DOHH2 (cell line): Measurements from ENCODE around the gene SLC9A5.

ENCODE experiments used
- H3F3A ChIP-seq: fragments of 200-600 bp; sonication (generic), shearing (Covaris generic); 2 replicates; pipeline ENCODE4 v1.6.0; 2016; ENCODE audit warnings: antibody characterized with exemption, mild to moderate bottlenecking; ENCODE audit not compliant: control insufficient read depth, insufficient read depth
- H3K27ac ChIP-seq: fragments of 200-600 bp; sonication (generic); 2 replicates; pipeline ENCODE4 v1.5.1; 2014; ENCODE audit warnings: low read depth, mild to moderate bottlenecking, low read length, moderate library complexity
- H3K27me3 ChIP-seq: fragments of 200-600 bp; sonication (generic); 2 replicates; pipeline ENCODE4 v1.6.1; 2014; ENCODE audit warnings: mild to moderate bottlenecking, low read length, mixed read lengths; ENCODE audit not compliant: control insufficient read depth
- H3K36me3 ChIP-seq: fragments of 200-600 bp; sonication (generic); 2 replicates; pipeline ENCODE4 v1.6.1; 2014; ENCODE audit warnings: mild to moderate bottlenecking, low read length, moderate library complexity, mixed read lengths; ENCODE audit not compliant: control insufficient read depth
- H3K4me1 ChIP-seq: fragments of 200-600 bp; sonication (generic); 2 replicates; pipeline ENCODE4 v1.6.1; 2014; ENCODE audit warnings: mild to moderate bottlenecking, low read length, mixed read lengths; ENCODE audit not compliant: control insufficient read depth
- H3K4me2 ChIP-seq: fragments of 200-600 bp; sonication (generic); 2 replicates; pipeline ENCODE4 v1.6.0; 2014; ENCODE audit warnings: mild to moderate bottlenecking, low read length, moderate library complexity
- H3K4me3 ChIP-seq: fragments of 200-600 bp; sonication (generic); 2 replicates; pipeline ENCODE4 v1.5.1; 2014; ENCODE audit warnings: mild to moderate bottlenecking, low read length, mixed read lengths
- H3K79me2 ChIP-seq: fragments of 200-600 bp; sonication (generic); 2 replicates; pipeline ENCODE4 v1.6.1; 2014; ENCODE audit warnings: mild to moderate bottlenecking, low read length, mixed read lengths; ENCODE audit not compliant: control insufficient read depth
- H3K9me2 ChIP-seq: fragments of 200-600 bp; sonication (generic); replicated peaks from 2 replicates; pipeline ENCODE4 v1.6.1; 2014; ENCODE audit warnings: mild to moderate bottlenecking, low read length, mixed read lengths; ENCODE audit not compliant: control insufficient read depth
- H3K9me3 ChIP-seq: fragments of 200-600 bp; sonication (generic); 2 replicates; pipeline ENCODE4 v1.6.1; 2014; ENCODE audit warnings: antibody characterized with exemption, low read length, mixed read lengths; ENCODE audit not compliant: control insufficient read depth, insufficient read depth
- H4K20me1 ChIP-seq: fragments of 200-600 bp; sonication (generic); 2 replicates; pipeline ENCODE4 v1.6.0; 2014; ENCODE audit warnings: low read depth, mild to moderate bottlenecking, antibody characterized with exemption, low read length, moderate library complexity; ENCODE audit not compliant: control insufficient read depth, insufficient read depth
- EZH2phosphoT487 ChIP-seq: fragments of 200-600 bp; sonication (generic); IDR thresholded peaks from 2 replicates; pipeline ENCODE4 v1.6.1; 2017; ENCODE audit warnings: borderline replicate concordance, mild to moderate bottlenecking, antibody characterized with exemption, low read length, moderate library complexity, mixed read lengths
- TF ChIP-seq, protein P1 (sequence below): fragments of 200-600 bp; sonication (generic); IDR thresholded peaks from one replicate; pipeline ENCODE4 v1.5.1; 2014; ENCODE audit warnings: antibody characterized with exemption, mild to moderate bottlenecking, low read depth, low read length; ENCODE audit not compliant: poor library complexity, severe bottlenecking

SLC9A5 gene

DNA sequence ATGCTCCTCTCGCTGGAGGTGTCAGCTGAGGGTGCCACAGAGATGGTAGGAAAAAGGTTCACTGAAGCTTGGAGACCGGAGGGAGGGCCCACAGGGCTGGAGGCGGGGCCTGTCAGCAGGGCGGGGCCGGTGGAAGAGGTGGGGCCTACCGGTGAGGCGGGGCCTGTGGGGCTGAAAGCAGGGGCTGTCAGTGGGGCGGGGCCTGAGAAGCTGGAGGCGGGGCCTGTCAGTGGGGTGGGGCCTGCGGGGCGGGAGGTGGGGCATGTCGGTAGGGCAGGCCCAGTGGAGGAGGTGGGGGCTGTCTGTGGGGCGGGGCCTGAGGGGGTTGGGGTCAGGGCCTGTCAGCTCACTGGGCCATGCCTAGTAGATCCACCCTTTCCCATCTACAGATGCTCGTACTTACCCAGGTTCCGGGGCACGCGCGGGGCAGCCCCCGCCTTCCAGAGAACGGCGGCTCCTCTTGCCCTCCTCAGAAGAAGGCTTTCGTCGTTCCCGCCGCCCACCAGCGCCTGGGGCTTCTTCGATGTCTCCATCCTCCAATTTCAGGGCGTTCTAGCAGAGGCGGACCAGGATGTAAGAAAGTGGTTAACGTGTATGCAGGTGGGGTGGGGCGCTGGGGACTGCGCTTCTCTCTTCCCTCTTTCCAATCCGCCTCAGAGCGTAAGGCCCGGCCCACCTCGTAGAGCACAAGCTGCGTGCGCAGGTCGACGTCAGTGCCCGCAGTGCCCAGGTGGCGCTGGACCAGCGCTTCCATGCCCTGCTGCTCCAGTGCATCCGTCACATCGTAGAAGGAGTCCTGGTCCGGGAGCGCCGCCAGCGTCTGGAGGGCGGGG, 12.0 kb upstream of the SLC9A5 start:
- H3K9me2 ChIP-seq: no peaks in the 10 kb centered on the region
- H3K27ac ChIP-seq: no peak overlapping the region
- H3K4me1 ChIP-seq: peaks cover 5% of the 10 kb centered on the region
- peaks cover 5% of the 10 kb centered on the region; the same call in 1 of the 2 replicates for H4K20me1 ChIP-seq
- H3K27me3 ChIP-seq: no peaks in the 10 kb centered on the region
- H3K4me2 ChIP-seq: no peak overlapping the region
- H3K36me3 ChIP-seq: peaks cover 12% of the 10 kb centered on the region
- no peaks in the 10 kb centered on the region for H3K9me3 ChIP-seq
- H3K4me3 ChIP-seq: no peak overlapping the region
- TF ChIP-seq EZH2phosphoT487: no peak
- TF ChIP-seq, protein P1, sequence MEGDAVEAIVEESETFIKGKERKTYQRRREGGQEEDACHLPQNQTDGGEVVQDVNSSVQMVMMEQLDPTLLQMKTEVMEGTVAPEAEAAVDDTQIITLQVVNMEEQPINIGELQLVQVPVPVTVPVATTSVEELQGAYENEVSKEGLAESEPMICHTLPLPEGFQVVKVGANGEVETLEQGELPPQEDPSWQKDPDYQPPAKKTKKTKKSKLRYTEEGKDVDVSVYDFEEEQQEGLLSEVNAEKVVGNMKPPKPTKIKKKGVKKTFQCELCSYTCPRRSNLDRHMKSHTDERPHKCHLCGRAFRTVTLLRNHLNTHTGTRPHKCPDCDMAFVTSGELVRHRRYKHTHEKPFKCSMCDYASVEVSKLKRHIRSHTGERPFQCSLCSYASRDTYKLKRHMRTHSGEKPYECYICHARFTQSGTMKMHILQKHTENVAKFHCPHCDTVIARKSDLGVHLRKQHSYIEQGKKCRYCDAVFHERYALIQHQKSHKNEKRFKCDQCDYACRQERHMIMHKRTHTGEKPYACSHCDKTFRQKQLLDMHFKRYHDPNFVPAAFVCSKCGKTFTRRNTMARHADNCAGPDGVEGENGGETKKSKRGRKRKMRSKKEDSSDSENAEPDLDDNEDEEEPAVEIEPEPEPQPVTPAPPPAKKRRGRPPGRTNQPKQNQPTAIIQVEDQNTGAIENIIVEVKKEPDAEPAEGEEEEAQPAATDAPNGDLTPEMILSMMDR: no peak
- H3K79me2 ChIP-seq: no peaks in the 10 kb centered on the region; the same call in 1 of the 2 replicates
- H3F3A ChIP-seq: no peaks in the 10 kb centered on the region

DNA sequence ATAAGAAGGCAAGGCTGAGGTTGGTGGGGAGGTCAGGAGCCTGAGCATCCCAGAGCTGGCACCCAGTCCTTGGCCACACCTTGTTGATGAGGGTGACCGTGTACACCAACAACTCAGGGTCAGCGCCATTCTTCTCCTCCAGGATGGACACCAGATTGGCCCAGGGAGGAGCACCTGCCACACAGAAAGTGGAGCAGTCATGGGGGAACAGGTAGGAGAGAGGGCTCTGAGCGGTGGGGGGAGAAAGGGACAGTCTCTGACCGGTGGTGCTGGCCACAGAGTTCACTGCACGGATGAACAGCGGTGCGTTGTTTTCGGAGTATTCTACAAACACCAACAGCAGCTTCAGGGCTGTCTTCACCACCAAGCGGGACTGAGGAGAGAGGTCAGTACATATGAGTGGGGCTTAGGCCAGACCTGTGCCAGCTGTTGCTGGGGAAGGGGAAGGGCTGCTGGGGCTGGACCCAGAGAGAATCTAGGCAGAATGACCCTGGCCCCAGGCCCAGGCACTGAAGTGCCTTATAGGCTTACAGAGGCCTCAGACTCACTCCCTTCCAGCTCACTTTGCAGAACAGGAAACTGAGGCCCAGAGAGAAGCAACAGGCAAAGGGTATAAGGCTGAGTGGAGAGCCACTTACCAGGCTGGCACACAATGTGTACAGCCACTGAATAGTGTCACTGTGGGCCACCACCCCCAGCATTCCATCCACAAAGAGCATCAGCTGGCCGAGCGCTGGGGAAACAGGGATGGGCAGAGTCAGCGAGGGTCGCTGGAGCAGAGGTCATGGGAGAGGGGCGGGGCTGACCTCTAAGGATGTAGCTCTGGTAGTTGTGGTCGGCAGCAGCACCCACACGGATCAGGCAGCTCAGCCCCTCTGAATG, 11.1 kb upstream of the SLC9A5 start:
- H3K4me2 ChIP-seq: no peak overlapping the region
- H3K4me3 ChIP-seq: no peak overlapping the region
- H4K20me1 ChIP-seq: peaks cover 5% of the 10 kb centered on the region; the same call in 1 of the 2 replicates
- no peaks in the 10 kb centered on the region for H3K9me2 ChIP-seq
- H3K79me2 ChIP-seq: no peaks in the 10 kb centered on the region; the same call in 1 of the 2 replicates
- no peaks in the 10 kb centered on the region for H3K9me3 ChIP-seq
- no peaks in the 10 kb centered on the region for H3K27me3 ChIP-seq
- H3F3A ChIP-seq: no peaks in the 10 kb centered on the region
- H3K36me3 ChIP-seq: peaks cover 12% of the 10 kb centered on the region
- TF ChIP-seq EZH2phosphoT487: no peak
- TF ChIP-seq, protein P1: no peak
- no peak overlapping the region for H3K27ac ChIP-seq
- H3K4me1 ChIP-seq: peaks cover 5% of the 10 kb centered on the region

DNA sequence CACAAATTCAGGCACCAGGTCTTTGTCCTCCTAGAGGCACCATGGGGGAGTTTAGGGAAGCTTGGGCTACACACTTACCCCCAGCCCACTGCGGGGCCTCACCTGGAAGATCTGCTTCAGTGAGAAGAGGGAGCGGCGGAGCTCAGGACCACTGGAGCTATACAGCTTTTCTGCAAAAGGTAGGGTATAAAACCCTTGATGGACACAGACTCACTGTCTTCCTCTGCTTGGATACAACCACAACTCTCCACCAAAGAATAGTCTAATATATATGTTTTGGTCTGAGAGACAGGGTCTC, 10.6 kb upstream of the SLC9A5 start:
- Histone ChIP-seq H3F3A (no peaks in the 10 kb centered on the region), H3K79me2 (no peaks in the 10 kb centered on the region; the same call in 1 of the 2 replicates), H3K9me3 (no peaks in the 10 kb centered on the region), H3K9me2 (no peaks in the 10 kb centered on the region), H3K36me3 (peaks cover 12% of the 10 kb centered on the region), H3K4me2 (no peak overlapping the region), H3K27me3 (no peaks in the 10 kb centered on the region), H3K27ac (no peak overlapping the region), H3K4me1 (peaks cover 5% of the 10 kb centered on the region), H4K20me1 (peaks cover 5% of the 10 kb centered on the region; the same call in 1 of the 2 replicates), H3K4me3 (no peak overlapping the region)
- TF ChIP-seq, protein P1: no peak
